PC-3 (cell line): ENCODE results near the gene ABL1. TPM values are rescaled to one million over a fixed set of nuclear protein-coding genes. Genes with fewer than 3 reads are reported as not detected.

Source experiments
- ATAC-seq: fragments of 200-7000 bp; cut with Tn5 transposase; 2 replicates; pipeline ENCODE4 v1.9.1; 2020; ENCODE audit warnings: mild to moderate bottlenecking, moderate library complexity
- BruUV-seq: library from RNA; stranded (reverse); fragments of 400-500 nt; replicated peaks from 2 replicates; lab custom pipeline; 2021; lab: Mats Ljungman, UMichigan
- CTCF ChIA-PET: fragments of 300-600 bp; sonication (Branson Sonifier 250); formaldehyde crosslinking; loops from one replicate; lab custom pipeline; 2022; ENCODE audit warnings: antibody characterized with exemption; lab: Charles Lee
- POLR2A ChIA-PET: fragments of 300-600 bp; sonication (Branson Sonifier 250); formaldehyde crosslinking; loops from one replicate; lab custom pipeline; 2022; ENCODE audit warnings: antibody characterized with exemption; ENCODE audit not compliant: unreplicated experiment; lab: Charles Lee
- DNase-seq: peaks from one replicate; pipeline ENCODE4 v3.0.0-alpha.2; 2015
- H2AFZ ChIP-seq: fragments of 300-600 bp; sonication (generic); 2 replicates; pipeline ENCODE4 v1.6.0; 2016; ENCODE audit warnings: antibody characterized with exemption, low read length
- H3F3A ChIP-seq: fragments of 300-600 bp; sonication (generic); one replicate; pipeline ENCODE4 v1.6.0; 2017; ENCODE audit warnings: antibody characterized with exemption, low read length, control low read depth, mild to moderate bottlenecking; ENCODE audit not compliant: unreplicated experiment
- H3K27ac ChIP-seq: fragments of 300-600 bp; sonication (generic); 2 replicates; pipeline ENCODE4 v1.5.1; 2016; ENCODE audit warnings: mild to moderate bottlenecking, low read length
- H3K27me3 ChIP-seq: fragments of 300-600 bp; sonication (generic); 2 replicates; pipeline ENCODE4 v1.6.1; 2016; ENCODE audit warnings: low read length, mixed read lengths
- H3K36me3 ChIP-seq: fragments of 300-600 bp; sonication (generic); 2 replicates; pipeline ENCODE4 v1.6.1; 2016; ENCODE audit warnings: low read depth, mixed run types, low read length, mixed read lengths
- H3K4me1 ChIP-seq: fragments of 300-600 bp; sonication (generic); 2 replicates; pipeline ENCODE4 v1.5.1; 2016; ENCODE audit warnings: low read length; ENCODE audit not compliant: insufficient read depth
- H3K4me2 ChIP-seq: fragments of 300-600 bp; sonication (generic); 2 replicates; pipeline ENCODE4 v1.6.0; 2016; ENCODE audit warnings: low read length
- H3K4me3 ChIP-seq: fragments of 300-600 bp; sonication (generic); 2 replicates; pipeline ENCODE4 v1.5.1; 2016; ENCODE audit warnings: mild to moderate bottlenecking, low read length, mixed read lengths
- H3K79me2 ChIP-seq: fragments of 300-600 bp; sonication (generic); 2 replicates; pipeline ENCODE4 v1.6.1; 2017; ENCODE audit warnings: low read length, mixed read lengths
- H3K9ac ChIP-seq: fragments of 300-600 bp; sonication (generic); 2 replicates; pipeline ENCODE4 v1.6.0; 2016; ENCODE audit warnings: mild to moderate bottlenecking, low read length
- H3K9me2 ChIP-seq: fragments of 300-600 bp; sonication (generic); replicated peaks from 2 replicates; pipeline ENCODE4 v1.6.1; 2016; ENCODE audit warnings: mixed run types, low read length, mixed read lengths
- H3K9me3 ChIP-seq: fragments of 300-600 bp; sonication (generic); 2 replicates; pipeline ENCODE4 v1.6.1; 2016; ENCODE audit warnings: low read length, mixed read lengths
- H4K20me1 ChIP-seq: fragments of 300-600 bp; sonication (generic); 2 replicates; pipeline ENCODE4 v1.6.1; 2016; ENCODE audit warnings: low read length, mixed read lengths
- EZH2phosphoT487 ChIP-seq: fragments of 300-600 bp; sonication (generic); IDR thresholded peaks from 2 replicates; pipeline ENCODE4 v1.6.1; 2018; ENCODE audit warnings: mild to moderate bottlenecking, antibody characterized with exemption, low read length, borderline replicate concordance
- intact Hi-C: fragments of 100-400 bp; cut with micrococcal nuclease; formaldehyde crosslinking; loops from 2 replicates; pipeline ENCODE4 v1.9.0; 2023
- total RNA-seq: library from RNA; depleted of rRNA; stranded (reverse); fragments of >200 nt; gene quantifications from 2 replicates; pipeline ENCODE4 v1.2.3, GENCODE V29; 2014; rRNA removed
- TF ChIP-seq, protein P1 (sequence below): fragments of 300-600 bp; sonication (generic); conservative IDR thresholded peaks from 2 replicates; pipeline ENCODE4 v1.5.1; 2017; ENCODE audit warnings: antibody characterized with exemption, low read depth, mild to moderate bottlenecking, low read length

Gene ABL1
- total RNA-seq, 1 experiment from 2014 or later, result 22.8 TPM

DNA sequence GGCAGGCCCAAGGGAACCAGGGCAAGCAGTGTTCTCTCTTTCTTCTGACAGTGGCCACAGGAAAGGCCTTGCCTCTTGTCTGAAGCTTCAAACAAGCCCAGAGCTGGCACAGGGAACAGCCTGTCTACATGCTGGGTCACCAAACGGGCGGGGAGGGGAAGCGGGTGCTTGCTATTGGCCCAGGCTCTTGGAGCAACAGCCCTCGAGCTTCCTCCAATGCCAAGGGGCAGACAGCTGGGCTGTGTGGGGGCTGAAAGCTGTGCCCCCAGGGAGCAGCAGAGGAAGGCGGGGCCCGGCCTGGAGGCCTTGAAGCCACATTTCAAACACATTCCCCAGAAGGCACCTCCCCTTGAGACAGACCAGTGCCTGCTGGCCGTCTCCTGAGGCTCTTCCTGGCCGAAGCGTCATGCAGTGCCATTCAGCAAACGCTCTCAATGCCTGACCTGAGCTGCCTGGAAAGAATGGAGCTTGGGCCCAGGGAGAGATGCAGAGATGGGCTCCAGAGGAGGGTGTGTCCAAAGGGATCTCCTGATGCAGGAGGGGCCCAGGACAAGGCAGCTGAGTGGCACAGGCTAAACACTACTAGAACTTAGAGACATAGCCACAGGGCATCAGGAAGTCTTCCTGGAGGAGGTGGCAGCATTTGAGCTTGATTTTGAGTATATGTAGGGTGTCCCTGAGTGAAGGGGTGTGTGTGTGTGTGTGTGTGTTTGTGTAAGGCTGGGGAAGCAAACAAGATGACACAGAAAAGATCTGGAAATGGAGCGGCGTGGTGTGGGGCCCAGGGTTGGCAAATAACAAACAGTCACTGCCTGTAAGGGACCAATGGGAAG lies 101.4 kb downstream of the ABL1 start:
- H3F3A ChIP-seq, result no peaks in the 10 kb centered on the region
- no peaks in the 10 kb centered on the region for H3K79me2 ChIP-seq
- H3K4me2 ChIP-seq, result no peak overlapping the region
- peak overlapping the region; percentile 53 for H2AFZ ChIP-seq
- CTCF ChIA-PET, result interaction anchor here (0.5 to 0.9 kb wide), 2 partner anchors 67 to 91 kb away, joined by 3 to 4 read pairs; no protein-coding TSS in a partner anchor
- no peak overlapping the region for H3K9ac ChIP-seq
- DNase-seq (peak; percentile 38), ATAC-seq (peak; percentile 13)
- H3K9me2 ChIP-seq, result no peaks in the 10 kb centered on the region
- H3K4me3 ChIP-seq, result no peak overlapping the region
- H3K27ac ChIP-seq, result peak overlapping the region; percentile 13; the same call in 1 of the 2 replicates
- no peaks in the 10 kb centered on the region for H3K9me3 ChIP-seq
- TF ChIP-seq, protein P1, sequence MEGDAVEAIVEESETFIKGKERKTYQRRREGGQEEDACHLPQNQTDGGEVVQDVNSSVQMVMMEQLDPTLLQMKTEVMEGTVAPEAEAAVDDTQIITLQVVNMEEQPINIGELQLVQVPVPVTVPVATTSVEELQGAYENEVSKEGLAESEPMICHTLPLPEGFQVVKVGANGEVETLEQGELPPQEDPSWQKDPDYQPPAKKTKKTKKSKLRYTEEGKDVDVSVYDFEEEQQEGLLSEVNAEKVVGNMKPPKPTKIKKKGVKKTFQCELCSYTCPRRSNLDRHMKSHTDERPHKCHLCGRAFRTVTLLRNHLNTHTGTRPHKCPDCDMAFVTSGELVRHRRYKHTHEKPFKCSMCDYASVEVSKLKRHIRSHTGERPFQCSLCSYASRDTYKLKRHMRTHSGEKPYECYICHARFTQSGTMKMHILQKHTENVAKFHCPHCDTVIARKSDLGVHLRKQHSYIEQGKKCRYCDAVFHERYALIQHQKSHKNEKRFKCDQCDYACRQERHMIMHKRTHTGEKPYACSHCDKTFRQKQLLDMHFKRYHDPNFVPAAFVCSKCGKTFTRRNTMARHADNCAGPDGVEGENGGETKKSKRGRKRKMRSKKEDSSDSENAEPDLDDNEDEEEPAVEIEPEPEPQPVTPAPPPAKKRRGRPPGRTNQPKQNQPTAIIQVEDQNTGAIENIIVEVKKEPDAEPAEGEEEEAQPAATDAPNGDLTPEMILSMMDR, result no peak
- no peak for TF ChIP-seq EZH2phosphoT487
- POLR2A ChIA-PET, result no interaction called here
- H3K27me3 ChIP-seq, result peaks cover 8% of the 10 kb centered on the region; the same call in 1 of the 2 replicates
- BruUV-seq, result no TSS peak
- peaks cover 24% of the 10 kb centered on the region for H3K4me1 ChIP-seq
- intact Hi-C loops, result no loop called here
- no peaks in the 10 kb centered on the region for H3K36me3 ChIP-seq
- no peaks in the 10 kb centered on the region for H4K20me1 ChIP-seq

Other genes with a start within 250 kb of the ABL1 start
- gene PRDM12, start 170.7 kb upstream of the ABL1 start, total RNA-seq, result not detected in 2 replicates
- gene EXOSC2, start 141.5 kb upstream of the ABL1 start, total RNA-seq, result 33.5 and 40.4 TPM in 2 replicates
- gene QRFP, start 61.6 kb downstream of the ABL1 start, total RNA-seq, result not detected in 2 replicates
- gene FIBCD1, start 104.0 kb downstream of the ABL1 start, total RNA-seq, result 7.5 and 8.9 TPM in 2 replicates
- 4.6 and 6.0 TPM in 2 replicates for gene LAMC3, start 173.9 kb downstream of the ABL1 start, total RNA-seq